ENCODE data around the gene MRGPRX4.

MRGPRX4 gene

DNA sequence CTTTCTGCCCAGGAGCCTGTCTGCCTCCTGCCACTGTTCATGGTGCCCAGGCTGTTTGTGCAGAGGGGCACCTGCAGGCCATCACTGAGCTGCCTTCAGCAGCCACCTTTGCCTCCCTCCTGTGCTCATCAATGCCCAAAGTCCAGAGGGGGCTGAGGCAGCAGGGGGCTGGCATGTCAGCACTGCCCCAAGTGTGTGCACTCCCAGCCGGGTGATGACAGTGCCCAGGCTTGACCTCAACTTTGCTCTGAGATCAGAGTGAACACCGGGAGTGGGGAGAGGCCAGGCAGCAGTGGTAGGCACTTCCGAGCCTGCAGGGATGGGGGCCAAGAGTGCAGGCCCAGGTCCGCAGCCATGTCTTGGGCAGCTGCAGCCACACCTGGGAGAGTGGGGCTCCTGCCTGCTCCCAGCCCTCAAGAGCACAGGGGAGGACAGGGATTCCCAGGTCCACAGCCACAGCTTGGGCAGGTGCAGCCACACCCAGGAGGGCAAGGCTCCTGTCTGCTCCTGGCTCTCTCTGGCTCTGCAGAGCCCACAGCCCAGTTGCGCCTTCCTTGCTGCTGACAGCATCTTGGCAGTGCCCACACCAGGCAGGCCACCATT is 48.7 kb downstream of the MRGPRX4 start:
- no peak for DNase-seq (ENCODE audit: low spot score)
- TF ChIP-seq, protein P1, sequence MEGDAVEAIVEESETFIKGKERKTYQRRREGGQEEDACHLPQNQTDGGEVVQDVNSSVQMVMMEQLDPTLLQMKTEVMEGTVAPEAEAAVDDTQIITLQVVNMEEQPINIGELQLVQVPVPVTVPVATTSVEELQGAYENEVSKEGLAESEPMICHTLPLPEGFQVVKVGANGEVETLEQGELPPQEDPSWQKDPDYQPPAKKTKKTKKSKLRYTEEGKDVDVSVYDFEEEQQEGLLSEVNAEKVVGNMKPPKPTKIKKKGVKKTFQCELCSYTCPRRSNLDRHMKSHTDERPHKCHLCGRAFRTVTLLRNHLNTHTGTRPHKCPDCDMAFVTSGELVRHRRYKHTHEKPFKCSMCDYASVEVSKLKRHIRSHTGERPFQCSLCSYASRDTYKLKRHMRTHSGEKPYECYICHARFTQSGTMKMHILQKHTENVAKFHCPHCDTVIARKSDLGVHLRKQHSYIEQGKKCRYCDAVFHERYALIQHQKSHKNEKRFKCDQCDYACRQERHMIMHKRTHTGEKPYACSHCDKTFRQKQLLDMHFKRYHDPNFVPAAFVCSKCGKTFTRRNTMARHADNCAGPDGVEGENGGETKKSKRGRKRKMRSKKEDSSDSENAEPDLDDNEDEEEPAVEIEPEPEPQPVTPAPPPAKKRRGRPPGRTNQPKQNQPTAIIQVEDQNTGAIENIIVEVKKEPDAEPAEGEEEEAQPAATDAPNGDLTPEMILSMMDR (IDR thresholded peaks at IDR 0.05; ENCODE audit: extremely low read depth, missing control alignments), result no peak

DNA sequence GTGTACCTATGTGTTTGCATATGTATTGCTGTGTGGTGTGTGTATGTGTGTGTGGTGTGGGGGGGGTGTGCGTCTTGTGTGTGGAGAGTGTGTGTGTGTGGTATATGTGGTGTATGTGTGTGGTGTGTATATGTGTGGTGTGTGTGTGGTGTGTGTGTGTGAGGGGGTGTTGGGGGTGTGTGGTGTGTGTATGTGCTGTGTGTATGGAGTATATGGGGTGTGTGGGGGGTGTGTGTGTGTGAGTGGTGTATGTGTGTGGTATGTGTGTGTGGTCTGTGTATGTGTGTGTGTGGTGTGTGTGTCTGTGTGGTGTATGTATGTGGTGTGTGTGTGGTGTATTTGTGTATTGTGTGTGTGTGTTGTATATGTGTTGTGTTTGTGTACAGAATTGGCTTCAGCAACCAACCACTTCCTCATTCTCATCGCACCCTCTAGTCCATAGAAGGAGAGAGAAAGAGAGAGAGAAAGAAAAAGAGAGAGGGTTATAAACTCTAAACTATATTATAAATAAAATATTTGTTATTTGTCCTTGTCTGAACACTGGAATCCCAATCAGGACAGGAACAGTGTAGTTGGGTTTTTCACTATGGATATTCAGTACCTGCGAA is 50.3 kb downstream of the MRGPRX4 start:
- no peak for DNase-seq (ENCODE audit: low spot score)

More for the DNA sequence above, 50.3 kb downstream of the MRGPRX4 start:
- TF ChIP-seq, protein P1 (IDR thresholded peaks at IDR 0.05; ENCODE audit: extremely low read depth, missing control alignments), result no peak
